ENCODE data around the gene GMPR. TPM values are rescaled to one million over a fixed set of nuclear protein-coding genes. Genes with fewer than 3 reads are reported as not detected.

Gene GMPR
- 9.5 and 15.4 TPM in 2 replicates for total RNA-seq

GRCh38 chr6:16238057-16238962, at the start of gene GMPR:
Gene GMPR (plus strand): TSS chr6:16238587. CDS start chr6:16238694, 107 bp downstream.

Other genes with a start within 250 kb of the GMPR start
- 40.6 and 51.2 TPM in 2 replicates for gene MYLIP, start 109.5 kb upstream of the GMPR start, total RNA-seq

Measured in dermis lymphatic vessel endothelial cell (primary cell).